ENCODE measurements around the gene AMPD3. TPM values are rescaled to one million over a fixed set of nuclear protein-coding genes. Genes with fewer than 3 reads are reported as not detected.
A peak's percentile ranks its signal among the peaks of the same experiment; 100 is the strongest.

Gene AMPD3
- total RNA-seq, 4 donors from 2014 or later: 8.7 to 15.2 (median 9.8) TPM

DNA sequence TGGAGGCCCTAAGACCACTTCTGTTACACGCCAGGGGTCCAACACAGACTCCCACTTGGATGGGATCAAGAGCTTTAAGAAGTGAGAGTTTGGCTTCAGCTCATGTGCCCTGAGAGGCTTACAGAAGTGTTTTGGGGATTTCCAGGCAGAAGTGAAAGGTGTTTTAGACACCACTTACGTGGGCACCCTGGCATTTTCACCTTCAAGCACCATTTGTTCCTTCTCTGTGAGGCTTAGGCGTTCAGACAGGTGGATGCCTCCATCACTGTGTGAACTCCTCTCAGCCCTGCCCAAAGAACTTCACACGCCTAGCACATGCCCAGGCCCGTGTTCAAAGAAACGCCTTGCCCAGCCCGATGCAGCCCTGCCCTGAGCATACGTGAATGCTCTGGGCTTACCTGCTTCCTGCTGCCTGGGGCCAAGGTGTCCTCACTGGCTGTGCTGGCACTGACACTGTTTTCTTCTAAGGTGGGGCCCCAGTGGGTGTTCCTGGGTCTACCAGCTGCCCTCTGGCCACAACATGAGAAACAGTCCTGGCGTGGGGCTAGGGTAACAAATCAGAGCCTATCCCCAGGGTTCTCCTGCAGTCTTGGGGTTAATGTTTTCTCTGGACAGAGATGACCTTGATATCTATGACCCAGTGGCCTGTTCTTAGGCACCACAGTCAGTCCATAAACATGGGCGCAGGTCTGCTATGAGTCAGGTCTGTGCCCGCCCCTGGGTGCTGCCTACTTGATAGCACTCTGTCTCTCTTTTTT is 34.0 kb downstream of the AMPD3 start:
- no peaks in the 10 kb centered on the region for H3K27me3 ChIP-seq
- no peaks in the 10 kb centered on the region for H3K9me3 ChIP-seq
- TF ChIP-seq, protein P1, sequence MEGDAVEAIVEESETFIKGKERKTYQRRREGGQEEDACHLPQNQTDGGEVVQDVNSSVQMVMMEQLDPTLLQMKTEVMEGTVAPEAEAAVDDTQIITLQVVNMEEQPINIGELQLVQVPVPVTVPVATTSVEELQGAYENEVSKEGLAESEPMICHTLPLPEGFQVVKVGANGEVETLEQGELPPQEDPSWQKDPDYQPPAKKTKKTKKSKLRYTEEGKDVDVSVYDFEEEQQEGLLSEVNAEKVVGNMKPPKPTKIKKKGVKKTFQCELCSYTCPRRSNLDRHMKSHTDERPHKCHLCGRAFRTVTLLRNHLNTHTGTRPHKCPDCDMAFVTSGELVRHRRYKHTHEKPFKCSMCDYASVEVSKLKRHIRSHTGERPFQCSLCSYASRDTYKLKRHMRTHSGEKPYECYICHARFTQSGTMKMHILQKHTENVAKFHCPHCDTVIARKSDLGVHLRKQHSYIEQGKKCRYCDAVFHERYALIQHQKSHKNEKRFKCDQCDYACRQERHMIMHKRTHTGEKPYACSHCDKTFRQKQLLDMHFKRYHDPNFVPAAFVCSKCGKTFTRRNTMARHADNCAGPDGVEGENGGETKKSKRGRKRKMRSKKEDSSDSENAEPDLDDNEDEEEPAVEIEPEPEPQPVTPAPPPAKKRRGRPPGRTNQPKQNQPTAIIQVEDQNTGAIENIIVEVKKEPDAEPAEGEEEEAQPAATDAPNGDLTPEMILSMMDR (IDR thresholded peaks at IDR 0.05): no peak
- TF ChIP-seq POLR2A (IDR thresholded peaks at IDR 0.05): peak in 2 of 4 donors; percentile 5 to 27
- H3K27ac ChIP-seq: peak overlapping the region; percentile 89 to 93 (median 89)
- no peak overlapping the region for H3K4me3 ChIP-seq
- H3K36me3 ChIP-seq: peaks cover 0 to 57% (median 0%) of the 10 kb centered on the region in 3 donors
- intact Hi-C loops (cut with DNase I): loop anchor here (10.0 kb wide), 1 partner anchor 74 kb away; no protein-coding TSS in a partner anchor
- 32 to 55% methylated on average over 2 to 3 of the region's 11 CpGs for WGBS, 2 donors
- DNase-seq: peak; percentile 17
- peaks cover 17 to 45% (median 23%) of the 10 kb centered on the region in 3 donors for H3K4me1 ChIP-seq

DNA sequence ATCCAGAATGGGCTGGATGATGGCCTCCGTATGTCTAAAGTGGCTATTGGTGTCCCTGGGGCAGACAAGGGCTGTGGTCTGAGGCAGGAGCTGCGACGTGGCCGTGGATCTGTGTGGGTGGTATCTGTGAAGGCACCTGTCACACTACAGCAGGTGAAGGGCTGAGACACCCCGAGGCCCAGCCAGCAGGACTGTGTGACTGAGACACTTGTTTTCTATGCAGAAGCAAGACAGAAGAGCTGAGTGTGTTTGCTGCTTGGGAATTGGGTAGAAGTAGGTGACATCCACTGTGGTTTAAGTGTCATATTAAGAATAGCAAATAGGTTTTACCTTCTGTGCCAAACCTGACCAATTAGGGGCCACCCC is 35.0 kb downstream of the AMPD3 start:
- no peak overlapping the region for H3K4me3 ChIP-seq
- no peak for TF ChIP-seq POLR2A (IDR thresholded peaks at IDR 0.05)
- TF ChIP-seq, protein P1 (IDR thresholded peaks at IDR 0.05): no peak
- peak overlapping the region; percentile 89 to 93 (median 89) for H3K27ac ChIP-seq
- peaks cover 17 to 46% (median 23%) of the 10 kb centered on the region in 3 donors for H3K4me1 ChIP-seq
- H3K27me3 ChIP-seq: no peaks in the 10 kb centered on the region
- H3K36me3 ChIP-seq: peaks cover 0 to 57% (median 0%) of the 10 kb centered on the region in 3 donors
- H3K9me3 ChIP-seq: no peaks in the 10 kb centered on the region
- intact Hi-C loops (cut with DNase I): no loop called here
- WGBS, 2 donors: 61 to 70% methylated on average over 4 to 5 of the region's 5 CpGs
- DNase-seq: no peak

DNA sequence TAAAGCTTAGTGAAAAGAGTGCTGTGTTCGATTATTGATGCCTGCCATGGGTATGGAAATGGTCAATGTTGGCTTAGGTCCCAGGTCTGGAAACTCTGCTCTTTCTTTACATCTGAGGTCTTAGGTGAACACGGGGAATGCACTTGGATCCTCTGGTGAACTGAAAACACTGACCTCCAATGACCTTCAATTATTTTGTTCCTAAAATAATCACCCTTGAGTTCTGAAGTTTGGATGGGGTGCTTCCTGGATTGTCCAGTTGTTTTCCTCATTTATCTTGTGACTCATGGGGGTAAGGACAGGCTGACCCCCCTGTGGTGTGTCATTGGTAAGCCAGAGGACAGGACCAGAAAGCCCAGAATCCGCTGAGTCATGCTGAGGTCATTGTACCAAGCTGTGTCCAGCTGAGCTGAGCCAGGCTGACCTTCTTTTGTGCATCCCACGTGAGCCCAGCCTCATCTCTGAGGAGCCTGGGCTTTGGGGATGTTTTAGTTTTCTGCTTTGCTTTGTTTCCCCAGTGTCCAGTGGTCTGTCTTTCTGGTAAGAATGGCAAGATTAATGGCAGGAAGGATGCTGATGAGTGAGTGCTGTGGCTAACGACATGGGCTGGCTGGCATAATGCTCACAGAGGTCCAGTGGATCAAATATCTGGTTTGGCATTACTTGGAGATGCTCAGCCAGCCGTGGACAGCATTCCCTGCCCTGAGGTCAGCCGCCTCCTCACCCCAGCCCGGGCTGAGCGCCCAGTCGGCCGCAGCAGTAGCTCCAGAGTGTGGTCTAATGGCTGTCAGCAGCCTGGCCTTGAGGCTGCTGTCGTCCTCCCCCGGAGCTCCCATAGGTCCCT is 35.6 kb downstream of the AMPD3 start:
- H3K4me1 ChIP-seq: peaks cover 17 to 53% (median 23%) of the 10 kb centered on the region in 3 donors
- intact Hi-C loops (cut with DNase I): no loop called here
- H3K36me3 ChIP-seq: peaks cover 0 to 58% (median 0%) of the 10 kb centered on the region in 3 donors
- H3K27ac ChIP-seq: peak overlapping the region; percentile 89 to 93 (median 89)
- no peak overlapping the region for H3K4me3 ChIP-seq
- no peaks in the 10 kb centered on the region for H3K9me3 ChIP-seq
- 55 to 61% methylated on average over 3 to 5 of the region's 13 CpGs for WGBS, 2 donors
- DNase-seq: no peak
- TF ChIP-seq, protein P1 (IDR thresholded peaks at IDR 0.05): no peak
- TF ChIP-seq POLR2A (IDR thresholded peaks at IDR 0.05): no peak
- no peaks in the 10 kb centered on the region for H3K27me3 ChIP-seq

DNA sequence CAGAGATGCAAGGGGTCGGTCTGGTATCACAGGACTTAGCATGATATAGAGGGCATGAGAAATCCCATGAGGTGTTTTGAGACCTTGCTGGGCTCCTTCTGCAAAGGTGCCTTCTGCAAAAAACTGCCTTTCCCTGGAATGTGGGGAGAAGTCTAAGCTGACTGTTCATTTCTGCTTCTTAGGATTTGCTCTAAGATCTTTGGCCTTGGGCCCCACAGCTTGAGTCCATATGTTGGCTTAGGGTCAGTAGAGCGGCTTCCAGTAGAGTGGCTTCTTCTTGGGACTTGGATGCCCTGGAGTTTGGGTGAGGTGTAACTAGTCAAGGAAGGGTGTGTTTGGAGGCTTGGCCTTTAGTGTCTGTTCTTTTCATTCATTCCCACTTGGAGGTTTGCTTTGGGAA is 37.0 kb downstream of the AMPD3 start:
- peaks cover 0 to 58% (median 0%) of the 10 kb centered on the region in 3 donors for H3K36me3 ChIP-seq
- no peak for TF ChIP-seq POLR2A (IDR thresholded peaks at IDR 0.05)
- TF ChIP-seq, protein P1 (IDR thresholded peaks at IDR 0.05): no peak
- H3K9me3 ChIP-seq: no peaks in the 10 kb centered on the region
- H3K4me3 ChIP-seq: no peak overlapping the region
- H3K4me1 ChIP-seq: peaks cover 17 to 59% (median 25%) of the 10 kb centered on the region in 3 donors
- no peak for DNase-seq
- 100% methylated on average over 2 of the region's 2 CpGs for WGBS, 2 donors
- H3K27ac ChIP-seq: no peak overlapping the region
- intact Hi-C loops (cut with DNase I): no loop called here
- H3K27me3 ChIP-seq: no peaks in the 10 kb centered on the region
